ENCODE data around the gene CTIF.

CTIF gene

GRCh38 chr18:48535956-48536355 lies 2.9 kb upstream of the CTIF start:
- FAIRE-seq (no peak), DNase-seq (ENCODE audit: insufficient read length) (no peak)
- TF ChIP-seq POLR2AphosphoS5 (IDR thresholded peaks at IDR 0.05; ENCODE audit: low read depth, low read length): no peak

GRCh38 chr18:48536516-48536915 lies 2.3 kb upstream of the CTIF start:
- FAIRE-seq (no peak), DNase-seq (ENCODE audit: insufficient read length) (no peak)
- no peak for TF ChIP-seq TAF1 (IDR thresholded peaks at IDR 0.05; ENCODE audit: borderline replicate concordance, low read depth, low read length)
- no peak for TF ChIP-seq POLR2AphosphoS5 (IDR thresholded peaks at IDR 0.05; ENCODE audit: low read depth, low read length)
- no peak for TF ChIP-seq POLR2A (IDR thresholded peaks at IDR 0.05; ENCODE audit: low read depth, low read length)

- DNase-seq (ENCODE audit: insufficient read length) (peak; percentile 31), FAIRE-seq (no peak)
- no peak for TF ChIP-seq POLR2A (IDR thresholded peaks at IDR 0.05; ENCODE audit: low read depth, low read length)
- TF ChIP-seq TAF1 (IDR thresholded peaks at IDR 0.05; ENCODE audit: borderline replicate concordance, low read depth, low read length): no peak
- no peak for TF ChIP-seq POLR2AphosphoS5 (IDR thresholded peaks at IDR 0.05; ENCODE audit: low read depth, low read length)
Measured at GRCh38 chr18:48539406-48540250, 797 bp downstream of the CTIF start.

GRCh38 chr18:48540251-48541025 lies 1.6 kb downstream of the CTIF start:
- peak; percentile 76 for FAIRE-seq
- peak; percentile 51 for DNase-seq (ENCODE audit: insufficient read length)
- TF ChIP-seq POLR2AphosphoS5 (IDR thresholded peaks at IDR 0.05; ENCODE audit: low read depth, low read length) (no peak), POLR2A (IDR thresholded peaks at IDR 0.05; ENCODE audit: low read depth, low read length) (no peak), TAF1 (IDR thresholded peaks at IDR 0.05; ENCODE audit: borderline replicate concordance, low read depth, low read length) (no peak)

GRCh38 chr18:48541026-48541746 lies 2.4 kb downstream of the CTIF start:
- no peak for TF ChIP-seq TAF1 (IDR thresholded peaks at IDR 0.05; ENCODE audit: borderline replicate concordance, low read depth, low read length)
- no peak for TF ChIP-seq POLR2AphosphoS5 (IDR thresholded peaks at IDR 0.05; ENCODE audit: low read depth, low read length)
- TF ChIP-seq POLR2A (IDR thresholded peaks at IDR 0.05; ENCODE audit: low read depth, low read length): no peak
- DNase-seq (ENCODE audit: insufficient read length) (peak; percentile 52), FAIRE-seq (peak; percentile 64)

- no peak for TF ChIP-seq POLR2AphosphoS5 (IDR thresholded peaks at IDR 0.05; ENCODE audit: low read depth, low read length)
- no peak for TF ChIP-seq TAF1 (IDR thresholded peaks at IDR 0.05; ENCODE audit: borderline replicate concordance, low read depth, low read length)
- no peak for TF ChIP-seq POLR2A (IDR thresholded peaks at IDR 0.05; ENCODE audit: low read depth, low read length)
- DNase-seq (ENCODE audit: insufficient read length) (no peak), FAIRE-seq (no peak)
Measured at GRCh38 chr18:48541747-48542400, 3.0 kb downstream of the CTIF start.

GRCh38 chr18:48542513-48543181 lies 3.8 kb downstream of the CTIF start:
- DNase-seq (ENCODE audit: insufficient read length) (no peak), FAIRE-seq (no peak)
- TF ChIP-seq POLR2AphosphoS5 (IDR thresholded peaks at IDR 0.05; ENCODE audit: low read depth, low read length): no peak
- TF ChIP-seq TAF1 (IDR thresholded peaks at IDR 0.05; ENCODE audit: borderline replicate concordance, low read depth, low read length): no peak
- TF ChIP-seq POLR2A (IDR thresholded peaks at IDR 0.05; ENCODE audit: low read depth, low read length): no peak

- FAIRE-seq: no peak
- no peak for DNase-seq (ENCODE audit: insufficient read length)
- TF ChIP-seq POLR2AphosphoS5 (IDR thresholded peaks at IDR 0.05; ENCODE audit: low read depth, low read length) (no peak), POLR2A (IDR thresholded peaks at IDR 0.05; ENCODE audit: low read depth, low read length) (no peak), TAF1 (IDR thresholded peaks at IDR 0.05; ENCODE audit: borderline replicate concordance, low read depth, low read length) (no peak)
Measured at GRCh38 chr18:48543228-48543627, 4.4 kb downstream of the CTIF start.

GRCh38 chr18:48544116-48544515 lies 5.3 kb downstream of the CTIF start:
- no peak for FAIRE-seq
- no peak for TF ChIP-seq POLR2A (IDR thresholded peaks at IDR 0.05; ENCODE audit: low read depth, low read length)

GRCh38 chr18:48544661-48545415 lies 6.0 kb downstream of the CTIF start:
- FAIRE-seq (no peak), DNase-seq (ENCODE audit: insufficient read length) (no peak)
- TF ChIP-seq POLR2AphosphoS5 (IDR thresholded peaks at IDR 0.05; ENCODE audit: low read depth, low read length): no peak
- TF ChIP-seq TAF1 (IDR thresholded peaks at IDR 0.05; ENCODE audit: borderline replicate concordance, low read depth, low read length): no peak
- no peak for TF ChIP-seq POLR2A (IDR thresholded peaks at IDR 0.05; ENCODE audit: low read depth, low read length)

More at GRCh38 chr18:48544116-48544515, 5.3 kb downstream of the CTIF start:
- no peak for DNase-seq (ENCODE audit: insufficient read length)
